NCI-H1105 treated with DMSO at 0.1 percent for 48 hours (cell line): Measurements from ENCODE around the gene SLCO4C1.
"Not testable (repeated sequence)": the region's sequence is repeated elsewhere in the genome, so short reads cannot be mapped to it uniquely, and the experiment has no call there.

Experiments
- DNase-seq: peaks from one replicate; lab custom pipeline; 2025; lab: John Stamatoyannopoulos, UW

Gene SLCO4C1, protein sequence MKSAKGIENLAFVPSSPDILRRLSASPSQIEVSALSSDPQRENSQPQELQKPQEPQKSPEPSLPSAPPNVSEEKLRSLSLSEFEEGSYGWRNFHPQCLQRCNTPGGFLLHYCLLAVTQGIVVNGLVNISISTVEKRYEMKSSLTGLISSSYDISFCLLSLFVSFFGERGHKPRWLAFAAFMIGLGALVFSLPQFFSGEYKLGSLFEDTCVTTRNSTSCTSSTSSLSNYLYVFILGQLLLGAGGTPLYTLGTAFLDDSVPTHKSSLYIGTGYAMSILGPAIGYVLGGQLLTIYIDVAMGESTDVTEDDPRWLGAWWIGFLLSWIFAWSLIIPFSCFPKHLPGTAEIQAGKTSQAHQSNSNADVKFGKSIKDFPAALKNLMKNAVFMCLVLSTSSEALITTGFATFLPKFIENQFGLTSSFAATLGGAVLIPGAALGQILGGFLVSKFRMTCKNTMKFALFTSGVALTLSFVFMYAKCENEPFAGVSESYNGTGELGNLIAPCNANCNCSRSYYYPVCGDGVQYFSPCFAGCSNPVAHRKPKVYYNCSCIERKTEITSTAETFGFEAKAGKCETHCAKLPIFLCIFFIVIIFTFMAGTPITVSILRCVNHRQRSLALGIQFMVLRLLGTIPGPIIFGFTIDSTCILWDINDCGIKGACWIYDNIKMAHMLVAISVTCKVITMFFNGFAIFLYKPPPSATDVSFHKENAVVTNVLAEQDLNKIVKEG

DNA sequence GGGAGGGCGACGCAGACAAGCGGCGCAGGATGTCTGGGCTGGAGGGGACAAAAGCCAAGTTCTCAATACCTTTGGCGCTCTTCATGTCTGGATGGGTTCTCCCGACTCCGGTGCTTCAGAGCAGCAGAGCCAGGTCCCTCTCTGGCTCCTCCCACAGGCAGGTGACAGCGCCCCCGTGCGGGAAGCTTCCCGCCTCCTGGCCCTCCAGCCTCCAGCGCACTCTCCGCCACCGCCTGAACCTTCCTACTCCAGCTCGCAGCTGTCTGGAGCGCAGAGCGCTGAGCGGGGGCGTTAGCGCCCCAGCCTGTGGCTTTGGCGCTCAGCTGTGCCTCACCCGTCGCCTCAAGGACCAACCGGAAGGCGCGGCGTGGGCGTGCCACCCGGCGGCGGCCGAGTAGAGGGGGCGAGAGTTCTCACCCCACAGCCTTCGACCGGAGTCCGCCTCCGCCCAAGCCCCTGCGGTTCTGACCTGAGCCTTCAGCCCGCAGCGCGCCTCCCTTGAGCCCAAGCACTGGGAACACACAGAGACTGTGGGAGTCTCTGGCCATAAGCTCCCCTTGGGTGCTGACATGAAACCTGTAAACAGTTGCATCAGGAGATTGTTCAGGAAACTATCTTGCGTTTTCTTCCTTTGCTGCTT is at the start of gene SLCO4C1:
SLCO4C1 (minus strand) TSS at position 107 of the 640 bp plus-strand sequence; CDS start at position 85, 22 bp downstream.
- DNase-seq: peak; percentile 56

DNA sequence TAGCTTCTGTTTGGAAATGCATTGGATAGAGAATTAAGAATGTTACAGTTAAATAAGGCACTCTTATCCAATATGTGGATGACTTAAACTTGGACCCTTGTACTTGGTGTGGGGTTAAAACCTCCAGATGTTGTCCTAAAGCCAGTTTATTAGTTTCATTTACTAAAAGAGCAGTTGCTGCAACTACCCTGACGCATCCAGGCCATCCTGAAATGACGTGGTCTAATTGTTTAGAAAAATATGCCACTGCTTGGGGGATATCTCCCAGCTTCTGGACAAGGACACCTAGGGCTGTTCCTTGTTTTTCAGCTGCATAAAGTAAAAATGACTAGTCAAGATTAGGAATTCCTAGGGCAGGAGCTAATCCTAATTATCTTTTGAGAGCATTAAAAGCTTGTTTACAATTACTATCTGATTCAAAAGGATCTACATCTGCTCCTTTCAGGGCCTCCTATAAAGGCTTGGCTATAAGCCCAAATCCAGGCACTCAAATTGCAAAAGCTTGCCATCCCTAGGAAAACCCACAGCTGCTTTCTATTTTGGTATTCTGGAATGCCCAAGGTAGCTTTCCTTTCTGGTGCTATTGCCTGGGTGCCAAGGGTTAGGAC is 45.7 kb upstream of the SLCO4C1 start:
- peak; percentile 93 for DNase-seq

DNA sequence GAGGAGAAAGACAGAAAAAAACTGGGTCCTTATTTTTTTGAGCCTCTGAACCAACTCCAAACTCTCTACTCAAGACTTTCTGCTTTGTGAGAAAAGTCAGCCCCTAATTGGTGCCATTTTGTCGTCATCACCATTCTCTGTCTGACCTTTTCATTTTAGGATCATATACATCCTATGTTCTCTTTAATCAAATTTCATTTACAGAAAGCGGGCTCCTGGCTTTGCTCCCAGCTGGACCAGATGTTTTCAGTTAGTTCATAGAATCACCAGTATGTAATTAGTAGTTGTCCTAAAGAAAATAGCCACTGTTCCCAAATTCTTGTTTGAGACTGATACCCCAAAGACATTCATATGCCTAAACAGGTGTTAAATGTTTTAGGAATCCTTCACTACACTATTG is 28.6 kb upstream of the SLCO4C1 start:
- no peak for DNase-seq

DNA sequence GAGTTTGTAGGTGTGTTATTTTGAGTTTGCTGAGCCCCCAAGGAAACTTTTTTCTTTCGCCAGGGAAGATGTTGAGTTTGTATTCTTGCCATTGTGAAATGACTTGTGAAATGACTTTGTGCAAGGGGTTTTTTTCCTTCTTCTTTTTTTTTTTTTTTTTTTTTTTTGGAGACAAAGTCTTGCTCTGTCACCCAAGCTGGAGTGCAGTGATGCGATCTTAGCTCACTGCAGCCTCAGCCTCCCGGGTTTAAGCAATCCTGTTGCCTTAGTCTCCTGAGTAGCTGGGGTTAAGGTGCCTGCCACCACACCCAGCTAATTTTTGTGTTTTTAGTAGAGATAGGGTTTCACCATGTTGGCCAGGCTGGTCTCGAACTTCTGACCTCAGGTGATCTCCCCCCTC is 22.7 kb upstream of the SLCO4C1 start:
- DNase-seq: not testable (repeated sequence)

DNA sequence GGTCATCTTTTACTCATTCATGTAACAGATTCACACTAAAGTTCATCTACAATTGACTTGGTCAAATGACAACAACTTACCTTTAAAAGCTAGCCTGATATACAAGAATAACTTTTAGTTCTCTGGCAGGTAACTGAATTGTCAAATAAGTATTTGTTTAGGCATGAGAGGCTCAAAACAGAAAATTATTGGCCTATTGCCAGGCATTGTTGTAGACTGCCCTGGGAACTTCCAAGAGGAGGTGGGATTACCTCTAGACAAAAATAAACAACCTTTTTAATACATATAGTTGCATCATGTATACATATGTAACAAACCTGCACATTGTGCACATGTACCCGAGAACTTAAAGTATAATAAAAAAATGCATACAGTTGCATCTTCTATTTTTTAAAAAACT is 18.2 kb upstream of the SLCO4C1 start:
- DNase-seq: peak; percentile 20

DNA sequence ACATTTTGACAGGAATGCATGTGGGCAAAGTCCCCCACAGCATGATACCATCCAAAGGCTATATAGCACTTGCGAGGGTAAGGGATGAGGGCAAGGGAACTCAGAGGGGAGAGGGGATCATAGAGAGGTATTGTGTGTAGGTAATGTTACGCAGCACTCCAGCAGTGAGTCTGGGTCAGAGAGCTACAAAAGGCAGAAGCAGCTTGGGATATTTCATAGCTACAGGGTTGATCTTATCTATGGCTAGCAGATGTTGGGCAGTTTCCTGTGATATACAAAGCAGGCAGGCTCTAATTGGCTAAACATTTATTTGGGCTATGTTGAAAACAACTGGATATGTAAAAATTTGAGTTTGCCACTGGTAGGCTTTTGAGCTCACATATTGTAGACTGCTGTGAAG is 17.8 kb upstream of the SLCO4C1 start:
- DNase-seq: no peak

DNA sequence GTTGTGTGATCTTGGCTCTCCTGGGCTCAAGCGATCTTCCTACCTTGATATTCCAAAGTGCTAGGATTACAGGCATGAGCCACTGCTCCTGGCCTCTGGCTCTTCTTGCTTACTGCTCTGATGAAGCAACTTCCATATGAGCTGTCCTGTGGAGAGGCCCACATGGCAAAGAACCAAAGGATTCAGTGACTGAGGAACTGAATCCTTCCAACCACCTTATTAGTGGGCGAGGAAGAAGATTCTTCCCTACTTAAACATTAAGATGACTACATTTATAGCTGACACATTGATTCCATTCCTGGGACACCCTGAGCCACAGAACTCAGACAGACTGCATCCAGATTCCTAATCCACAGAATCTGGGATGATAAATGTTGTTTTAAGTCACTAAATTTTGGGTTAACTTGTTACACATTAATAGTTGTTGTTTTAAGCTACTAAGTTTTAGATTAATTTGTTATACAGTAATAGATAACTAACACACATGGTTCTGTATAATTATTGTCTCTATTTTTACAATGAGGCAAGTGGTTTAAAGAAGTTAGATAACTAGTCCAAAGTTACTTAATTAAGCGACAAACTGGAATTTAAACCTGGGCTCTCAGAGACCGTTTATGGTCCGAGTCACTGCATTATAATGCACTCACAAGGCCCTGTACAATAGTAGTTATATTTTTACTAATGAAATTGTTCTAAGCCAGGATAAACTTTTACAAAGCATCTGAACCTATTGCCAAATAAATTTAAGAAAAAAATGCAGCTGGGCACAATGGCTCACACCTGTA is 16.7 kb upstream of the SLCO4C1 start:
- DNase-seq: no peak

DNA sequence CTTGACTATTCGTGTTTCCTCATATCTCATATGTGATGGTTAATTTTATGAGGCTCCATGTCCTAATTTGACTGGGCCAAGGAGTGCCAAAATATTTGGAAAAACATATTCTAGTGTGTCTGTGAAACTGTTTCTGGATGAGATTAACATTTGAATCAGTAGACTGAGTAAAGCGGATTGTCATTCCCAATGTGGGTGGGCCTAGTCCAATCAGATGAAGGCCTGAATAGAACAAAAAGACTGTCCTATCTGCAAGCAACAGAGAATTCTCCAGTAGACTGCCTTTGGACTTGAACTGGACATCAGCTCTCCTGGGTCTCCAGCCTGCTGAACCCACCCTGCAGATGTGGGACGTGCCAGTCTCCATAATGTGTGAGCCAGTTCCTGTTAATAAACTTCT is 13.5 kb upstream of the SLCO4C1 start:
- DNase-seq: no peak

DNA sequence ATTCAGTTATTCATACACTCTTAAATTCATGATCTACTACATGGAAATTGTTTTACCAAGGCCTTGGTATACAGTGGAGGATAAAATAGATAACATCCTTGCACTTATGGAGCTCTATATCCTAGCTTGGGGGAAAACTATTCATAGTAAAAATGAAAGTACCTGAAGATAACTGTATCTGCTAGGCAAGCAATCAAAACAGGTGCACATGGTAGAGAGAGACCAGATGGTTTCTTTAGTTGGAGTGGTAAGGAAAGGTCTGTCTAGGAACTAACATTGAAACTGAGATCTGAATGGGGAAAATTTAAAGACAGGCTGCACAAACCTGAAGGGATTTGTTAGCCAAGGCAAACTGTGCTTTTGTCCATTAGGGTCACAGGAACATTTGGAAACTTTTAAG is 11.1 kb upstream of the SLCO4C1 start:
- no peak for DNase-seq

DNA sequence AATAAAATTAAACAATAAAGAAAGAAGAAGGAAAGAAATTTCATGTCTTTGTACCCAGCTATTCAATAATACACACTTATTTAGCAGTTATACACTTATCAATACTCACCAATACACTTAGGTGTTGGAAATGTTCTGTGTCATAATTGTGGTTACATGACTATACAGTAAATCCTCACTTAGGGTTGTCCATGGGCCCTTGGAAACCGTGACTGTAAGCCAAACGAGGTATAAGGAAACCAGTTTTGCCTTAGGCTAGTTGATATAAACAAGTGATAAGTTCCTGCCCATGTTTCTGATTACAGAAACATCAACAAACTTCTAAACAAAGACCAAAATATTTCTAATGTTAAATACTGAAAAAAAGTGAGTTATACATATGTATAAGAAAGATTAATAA is 10.0 kb upstream of the SLCO4C1 start:
- no peak for DNase-seq

DNA sequence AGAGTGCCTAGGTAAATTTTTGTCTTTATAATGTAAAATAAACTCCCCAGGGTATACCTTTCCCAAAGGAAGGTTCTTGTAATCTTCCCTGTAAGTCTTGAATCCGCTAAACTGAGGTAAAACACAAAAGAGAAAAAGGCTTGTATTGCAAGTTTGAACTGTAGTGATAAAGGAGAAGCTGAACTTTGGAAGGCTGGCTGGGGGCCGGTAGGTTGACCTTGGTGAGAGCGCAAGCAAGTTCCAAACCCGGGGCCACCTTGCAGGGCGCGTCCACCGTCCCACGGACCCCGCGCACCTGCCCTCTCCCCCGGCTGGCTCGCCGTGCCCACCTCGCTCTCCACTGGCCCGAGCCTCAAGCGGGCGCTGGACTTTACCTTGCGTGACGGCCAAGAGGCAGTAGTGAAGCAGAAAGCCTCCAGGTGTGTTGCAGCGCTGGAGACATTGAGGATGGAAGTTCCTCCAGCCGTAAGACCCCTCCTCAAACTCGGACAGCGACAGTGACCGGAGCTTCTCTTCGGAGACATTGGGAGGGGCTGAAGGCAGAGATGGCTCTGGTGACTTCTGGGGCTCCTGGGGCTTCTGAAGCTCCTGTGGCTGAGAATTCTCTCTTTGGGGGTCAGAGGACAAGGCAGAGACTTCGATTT is 428 bp downstream of the SLCO4C1 start:
- DNase-seq: peak; percentile 6

DNA sequence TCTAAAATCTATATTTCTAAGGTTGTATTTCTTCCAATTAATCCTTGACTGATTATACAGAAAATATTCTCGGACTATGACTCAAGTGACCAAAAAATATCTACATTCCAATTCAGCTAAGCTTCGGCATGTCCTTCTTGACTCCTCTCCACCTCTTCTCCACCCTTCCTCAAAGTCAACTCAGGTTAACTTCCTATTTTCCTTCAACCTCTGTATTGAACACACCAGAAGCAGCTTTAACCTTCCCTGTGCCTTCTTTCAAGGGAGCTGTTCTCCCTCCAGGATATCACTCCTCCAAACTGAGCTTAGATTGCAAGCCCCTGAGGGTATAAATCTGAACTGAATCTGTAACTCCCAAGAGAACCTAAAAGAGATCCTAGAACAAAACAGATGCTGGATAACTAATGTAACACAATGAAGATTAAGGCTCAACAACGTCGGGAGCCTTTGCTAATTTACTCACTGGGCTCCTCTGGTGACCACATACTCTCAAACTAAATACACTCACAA is 1.1 kb downstream of the SLCO4C1 start:
- DNase-seq: no peak

DNA sequence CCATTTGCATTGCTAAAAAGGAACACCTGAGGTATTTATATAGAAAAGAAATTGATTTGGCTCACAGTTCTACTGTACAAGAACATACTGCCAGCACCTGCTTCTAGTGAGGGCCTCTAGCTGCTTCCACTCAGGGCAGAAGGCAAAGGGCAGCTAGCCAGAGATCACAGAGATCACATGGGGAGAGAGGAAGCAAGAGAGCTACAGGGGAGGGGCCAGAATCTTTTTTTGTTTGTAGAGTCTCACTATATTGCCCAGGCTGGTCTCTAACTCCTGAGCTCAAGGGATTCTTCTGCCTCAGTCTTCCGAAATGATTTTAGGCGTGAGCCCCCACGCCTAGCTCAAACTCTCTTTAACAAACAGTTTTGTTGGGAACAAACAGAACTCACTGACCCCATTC is 6.1 kb downstream of the SLCO4C1 start:
- no peak for DNase-seq

DNA sequence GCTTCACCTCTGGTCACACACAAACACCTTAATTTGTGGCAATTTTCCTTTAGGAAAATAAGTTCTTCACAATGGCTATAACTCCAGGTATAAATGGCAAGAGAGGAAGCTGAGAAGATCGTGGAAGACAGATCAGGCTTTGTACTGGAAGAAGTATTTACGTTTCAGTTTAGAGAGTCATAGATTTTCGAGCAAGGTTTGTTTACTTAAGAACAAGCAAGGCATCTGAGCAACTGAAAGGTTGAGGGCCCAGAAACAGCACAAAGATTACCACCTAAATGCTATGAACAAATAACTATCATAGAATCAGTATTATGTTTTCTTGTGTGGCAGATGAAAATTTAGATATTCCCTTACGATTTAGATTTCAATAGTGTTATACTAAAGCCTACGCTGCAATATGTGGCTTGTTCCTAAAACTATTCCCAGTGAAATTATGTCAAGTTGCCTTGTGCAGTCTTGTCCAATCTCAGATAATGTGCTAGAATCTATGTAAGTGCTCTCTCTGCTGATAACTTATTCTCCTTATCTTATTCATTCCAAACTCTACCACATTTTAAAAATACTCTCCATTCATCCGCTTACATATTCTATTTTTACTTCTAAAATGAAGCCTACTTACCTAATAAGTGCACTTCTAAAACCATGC is 6.7 kb downstream of the SLCO4C1 start:
- no peak for DNase-seq

DNA sequence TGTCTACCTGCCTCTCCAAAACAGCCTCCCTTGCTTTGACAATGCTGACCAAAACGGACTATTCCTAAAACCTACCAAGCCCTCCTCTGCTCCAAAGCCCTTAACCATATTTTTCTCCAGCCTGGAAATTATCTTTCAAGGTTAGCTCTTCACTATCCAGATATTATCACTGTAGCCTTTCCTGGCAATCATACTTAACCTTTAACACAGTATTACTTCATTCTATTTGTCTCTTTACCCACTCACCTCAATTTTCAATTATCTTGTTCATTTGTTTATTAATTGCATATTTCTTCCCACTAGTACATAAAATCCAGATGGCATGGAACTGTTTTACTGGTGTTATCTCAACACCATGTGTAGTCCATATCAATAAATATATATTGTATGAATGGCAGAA is 7.5 kb downstream of the SLCO4C1 start:
- no peak for DNase-seq

DNA sequence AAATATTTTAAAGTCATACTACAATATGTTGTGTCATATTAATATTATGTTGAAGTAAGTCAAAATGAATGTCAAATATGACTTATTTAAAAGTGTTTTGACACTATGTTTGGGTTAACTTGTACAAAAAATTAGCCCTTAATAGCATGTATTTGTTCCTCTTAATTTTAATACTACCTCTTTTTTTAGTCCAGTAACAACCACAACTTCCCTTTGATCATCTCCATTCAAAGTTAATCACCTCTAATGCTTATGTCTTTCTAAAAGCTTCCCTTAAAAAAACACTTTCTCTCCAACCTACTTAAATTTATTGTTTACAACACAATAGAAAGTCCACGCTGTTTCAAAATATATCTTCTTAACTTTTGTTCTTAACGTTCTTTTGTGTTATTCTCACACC is 9.6 kb downstream of the SLCO4C1 start:
- no peak for DNase-seq

DNA sequence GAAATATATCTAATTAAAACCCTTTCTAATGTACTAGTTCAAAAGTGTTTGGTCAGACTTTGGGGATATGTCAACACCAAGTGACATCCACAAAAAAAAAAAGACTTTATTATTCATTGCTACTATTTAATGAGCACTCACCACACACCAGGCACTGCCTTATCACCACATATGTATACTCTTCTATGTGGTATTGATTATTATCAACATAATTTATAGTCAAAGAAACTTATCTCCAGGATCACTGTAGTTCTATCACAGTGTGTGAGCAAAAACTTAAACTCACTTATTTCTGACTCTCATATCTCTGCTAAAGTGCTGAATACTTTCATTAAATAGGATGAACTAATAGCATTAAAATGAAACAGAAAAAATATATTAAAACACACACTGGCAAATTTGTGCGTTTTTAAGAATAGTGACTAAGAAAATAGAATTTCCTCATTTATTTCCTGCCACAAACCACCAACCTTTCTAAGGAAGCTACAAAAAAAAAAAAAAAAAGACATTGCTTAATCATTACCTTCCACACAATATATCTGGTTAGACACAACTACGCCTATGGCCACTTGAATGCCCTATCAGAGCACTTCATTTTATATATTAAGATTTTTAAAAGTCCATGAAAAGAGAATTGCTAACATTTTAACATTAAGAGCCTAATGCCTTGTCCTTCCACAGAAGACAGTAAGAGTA is 12.8 kb downstream of the SLCO4C1 start:
- DNase-seq: no peak

DNA sequence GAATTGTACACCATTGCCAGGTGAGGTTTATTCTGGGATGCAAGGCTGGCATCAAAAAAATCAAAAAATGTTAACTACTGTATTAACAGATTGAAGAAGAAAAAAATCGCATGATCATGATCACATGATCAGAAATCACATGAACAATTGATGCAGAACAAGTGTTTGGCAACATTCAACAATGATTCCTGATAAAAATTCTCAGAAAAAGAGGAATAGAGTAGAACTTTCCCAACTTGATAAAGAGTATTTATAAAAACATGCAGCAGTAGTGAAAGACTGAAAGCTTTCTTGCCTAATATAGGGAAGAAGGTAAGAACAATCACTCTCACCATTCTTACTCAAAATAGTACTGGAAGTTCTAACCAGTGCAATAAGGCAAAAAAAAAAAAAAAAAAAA is 16.4 kb downstream of the SLCO4C1 start:
- DNase-seq: no peak

DNA sequence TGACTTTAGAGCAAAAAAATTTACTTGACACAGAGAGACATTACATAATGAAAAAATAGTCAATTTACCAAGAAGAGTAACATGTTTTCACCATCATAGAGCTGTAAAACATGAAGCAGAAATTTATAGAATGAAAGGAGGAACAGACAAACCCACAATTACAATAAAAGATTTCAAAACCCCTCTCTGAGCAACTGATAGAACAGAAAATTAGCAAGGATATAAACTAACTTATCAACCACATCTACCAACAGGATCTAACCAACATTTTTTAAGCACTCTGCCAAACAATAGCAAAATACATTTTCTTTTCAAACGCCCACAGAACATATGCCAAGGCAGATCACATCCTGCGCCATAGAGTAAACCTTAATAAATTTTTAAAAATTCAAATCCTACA is 17.9 kb downstream of the SLCO4C1 start:
- no peak for DNase-seq

DNA sequence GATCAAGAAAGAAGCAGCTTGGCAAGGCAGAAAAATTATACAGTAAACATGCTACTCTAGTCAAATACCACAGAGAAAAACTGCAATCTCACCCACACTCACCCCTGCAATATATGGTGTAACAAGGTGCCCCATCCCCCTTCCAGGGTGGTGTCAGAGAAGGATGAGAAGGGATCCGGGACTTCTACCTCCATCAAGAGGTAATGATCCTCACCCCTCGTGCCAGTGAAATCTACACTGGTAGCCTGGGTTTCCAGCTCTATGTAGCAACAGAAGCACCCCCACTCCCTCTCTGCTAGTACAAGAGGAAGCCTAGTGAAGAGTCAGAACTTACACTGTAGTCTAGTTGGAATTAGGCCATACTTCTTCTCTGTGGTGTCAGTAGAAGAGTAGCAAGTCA is 18.9 kb downstream of the SLCO4C1 start:
- DNase-seq: no peak
